PC-9 (cell line): Measurements from ENCODE around the gene ARL8B. TPM values are rescaled to one million over a fixed set of nuclear protein-coding genes. Genes with fewer than 3 reads are reported as not detected.

Source experiments
- BruUV-seq: library from RNA; stranded (reverse); fragments of 400-500 nt; replicated peaks from 2 replicates; lab custom pipeline; 2021; lab: Mats Ljungman, UMichigan
- CTCF ChIA-PET: fragments of 300-600 bp; sonication (Branson Sonifier 250); formaldehyde crosslinking; loops from one replicate; lab custom pipeline; 2022; ENCODE audit warnings: antibody characterized with exemption; lab: Charles Lee
- POLR2A ChIA-PET: fragments of 300-600 bp; sonication (Branson Sonifier 250); formaldehyde crosslinking; loops from one replicate; lab custom pipeline; 2022; ENCODE audit warnings: antibody characterized with exemption; ENCODE audit not compliant: unreplicated experiment; lab: Charles Lee
- DNase-seq, 2 experiments: peaks; one replicate each; pipeline versions ENCODE4 v3.0.0 to v3.0.0-alpha.2; 2015 to 2022; ENCODE audit warnings: mixed read lengths in 1 of 2
- H2AFZ ChIP-seq: fragments of 200-600 bp; sonication (generic); 2 replicates; pipeline ENCODE4 v1.8.1; 2017; ENCODE audit warnings: antibody characterized with exemption
- H3F3A ChIP-seq: fragments of 200-600 bp; sonication (generic); 2 replicates; pipeline ENCODE4 v1.8.1; 2017; ENCODE audit warnings: antibody characterized with exemption, mild to moderate bottlenecking, low read depth; ENCODE audit not compliant: insufficient read depth
- H3K27ac ChIP-seq: fragments of 200-600 bp; sonication (generic); 2 replicates; pipeline ENCODE4 v1.6.1; 2016; ENCODE audit warnings: mixed run types
- H3K27me3 ChIP-seq: fragments of 200-600 bp; sonication (generic); 2 replicates; pipeline ENCODE4 v1.6.1; 2016; ENCODE audit warnings: low read depth, mixed run types; ENCODE audit not compliant: insufficient read depth
- H3K36me3 ChIP-seq: fragments of 200-600 bp; sonication (generic); 2 replicates; pipeline ENCODE4 v1.6.1; 2016; ENCODE audit warnings: low read depth, mixed run types
- H3K4me1 ChIP-seq: fragments of 200-600 bp; sonication (generic); replicated peaks from 2 replicates; pipeline ENCODE4 v1.6.1; 2016; ENCODE audit warnings: mixed run types; ENCODE audit not compliant: insufficient read depth
- H3K4me2 ChIP-seq: fragments of 200-600 bp; sonication (generic); 2 replicates; pipeline ENCODE4 v1.6.1; 2017; ENCODE audit warnings: mixed run types
- H3K4me3 ChIP-seq: fragments of 200-600 bp; sonication (generic); 2 replicates; pipeline ENCODE4 v1.6.1; 2016; ENCODE audit warnings: mixed run types
- H3K79me2 ChIP-seq: fragments of 200-600 bp; sonication (generic); 2 replicates; pipeline ENCODE4 v1.6.1; 2017; ENCODE audit warnings: low read depth, mixed run types
- H3K9me2 ChIP-seq: fragments of 200-600 bp; sonication (generic); 2 replicates; pipeline ENCODE4 v1.8.1; 2017; ENCODE audit warnings: mild to moderate bottlenecking; ENCODE audit not compliant: insufficient read depth
- H3K9me3 ChIP-seq: fragments of 200-600 bp; sonication (generic); 2 replicates; pipeline ENCODE4 v1.8.1; 2016; ENCODE audit warnings: low read depth; ENCODE audit not compliant: insufficient read depth
- H4K20me1 ChIP-seq: fragments of 200-600 bp; sonication (generic); 2 replicates; pipeline ENCODE4 v1.8.1; 2017; ENCODE audit not compliant: insufficient read depth
- CTCF ChIP-seq: fragments of 200-600 bp; sonication (generic); conservative IDR thresholded peaks from 2 replicates; pipeline ENCODE4 v1.6.1; 2017; ENCODE audit warnings: mixed run types, antibody characterized with exemption, mild to moderate bottlenecking, moderate library complexity
- EZH2 ChIP-seq: fragments of 200-600 bp; sonication (generic); IDR thresholded peaks from 2 replicates; pipeline ENCODE4 v1.8.0; 2017; ENCODE audit warnings: antibody characterized with exemption, low read depth
- intact Hi-C: fragments of 100-400 bp; cut with micrococcal nuclease; formaldehyde crosslinking; loops from one replicate; pipeline ENCODE4 v1.10.0; 2022; ENCODE audit not compliant: unreplicated experiment
- total RNA-seq: library from RNA; stranded (reverse); gene quantifications from 2 replicates; pipeline ENCODE4 v1.2.3, GENCODE V29; 2021

Gene ARL8B
- total RNA-seq, 1 experiment from 2014 or later: 45.4 TPM

GRCh38 chr3:5187156-5187919 is 65.2 kb downstream of the ARL8B start, which contains the start of gene EDEM1:
Gene EDEM1 (plus strand): TSS chr3:5187707. CDS start chr3:5187806, 99 bp downstream.
- H2AFZ ChIP-seq: no peak within 1 kb of the TSS
- H3K36me3 ChIP-seq: no peaks in the 10 kb centered on the region
- no peak for TF ChIP-seq CTCF
- no peak for TF ChIP-seq EZH2
- peaks cover 22% of the 10 kb centered on the region for H3K4me1 ChIP-seq
- peak within 1 kb of the TSS; percentile 73 for H3K27ac ChIP-seq
- peak within 1 kb of the TSS; percentile 78 for H3K4me3 ChIP-seq
- no peaks in the 10 kb centered on the region for H3K9me3 ChIP-seq
- intact Hi-C loops: loop anchor here (2.0 to 5.0 kb wide), 2 partner anchors 65 to 210 kb away; partner anchors contain the start of genes ARL8B and BHLHE40
- ChIA-PET CTCF (interaction anchor here (0.6 to 1.4 kb wide), 2 partner anchors 9 to 10 kb away, joined by 3 read pairs; no protein-coding TSS in a partner anchor), POLR2A (interaction anchor here (0.6 kb wide), 2 partner anchors 98 to 208 kb away, joined by 6 to 7 read pairs; no protein-coding TSS in a partner anchor)
- DNase-seq: peak; percentile 73 to 98
- 0 out of 2 replicates have a peak, but pooled peaks cover 5% of the 10 kb centered on the region for H3F3A ChIP-seq
- H3K4me2 ChIP-seq: peak within 1 kb of the TSS; percentile 88
- H4K20me1 ChIP-seq: no peaks in the 10 kb centered on the region
- peaks cover 45% of the 10 kb centered on the region for H3K79me2 ChIP-seq
- BruUV-seq: no TSS peak
- H3K9me2 ChIP-seq: no peaks in the 10 kb centered on the region
- no peaks in the 10 kb centered on the region for H3K27me3 ChIP-seq

DNA sequence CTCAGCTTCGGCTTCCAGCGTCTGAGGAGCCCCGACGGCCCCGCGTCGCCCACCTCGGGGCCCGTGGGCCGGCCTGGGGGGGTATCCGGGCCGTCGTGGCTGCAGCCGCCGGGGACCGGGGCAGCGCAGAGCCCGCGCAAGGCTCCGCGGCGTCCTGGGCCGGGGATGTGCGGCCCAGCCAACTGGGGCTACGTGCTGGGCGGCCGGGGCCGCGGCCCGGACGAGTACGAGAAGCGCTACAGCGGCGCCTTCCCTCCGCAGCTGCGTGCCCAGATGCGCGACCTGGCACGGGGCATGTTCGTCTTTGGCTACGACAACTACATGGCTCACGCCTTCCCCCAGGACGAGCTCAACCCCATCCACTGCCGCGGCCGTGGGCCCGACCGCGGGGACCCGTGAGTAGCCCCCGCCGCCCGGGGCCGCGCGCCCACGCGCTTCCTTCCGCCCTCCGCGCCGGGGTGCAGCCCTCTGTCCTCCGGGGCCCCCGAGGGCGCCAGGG is 65.9 kb downstream of the ARL8B start:
- DNase-seq: no peak
- ChIA-PET CTCF (interaction anchor here (1.4 kb wide), 1 partner anchor 9 kb away, joined by 3 read pairs; no protein-coding TSS in a partner anchor), POLR2A (no interaction called here)
- Histone ChIP-seq H4K20me1 (no peaks in the 10 kb centered on the region), H3K9me2 (no peaks in the 10 kb centered on the region), H3K79me2 (peaks cover 51% of the 10 kb centered on the region), H3K4me3 (peak overlapping the region; percentile 78), H3K27ac (peak overlapping the region; percentile 61), H2AFZ (no peak overlapping the region), H3K27me3 (no peaks in the 10 kb centered on the region), H3K9me3 (no peaks in the 10 kb centered on the region), H3K36me3 (no peaks in the 10 kb centered on the region), H3K4me2 (peak overlapping the region; percentile 88), H3K4me1 (peaks cover 28% of the 10 kb centered on the region), H3F3A (0 out of 2 replicates have a peak, but pooled peaks cover 5% of the 10 kb centered on the region)
- BruUV-seq: no TSS peak
- intact Hi-C loops: loop anchor here (2.0 to 5.0 kb wide), 2 partner anchors 65 to 211 kb away; partner anchors contain the start of genes ARL8B and BHLHE40
- no peak for TF ChIP-seq CTCF
- TF ChIP-seq EZH2: no peak

DNA sequence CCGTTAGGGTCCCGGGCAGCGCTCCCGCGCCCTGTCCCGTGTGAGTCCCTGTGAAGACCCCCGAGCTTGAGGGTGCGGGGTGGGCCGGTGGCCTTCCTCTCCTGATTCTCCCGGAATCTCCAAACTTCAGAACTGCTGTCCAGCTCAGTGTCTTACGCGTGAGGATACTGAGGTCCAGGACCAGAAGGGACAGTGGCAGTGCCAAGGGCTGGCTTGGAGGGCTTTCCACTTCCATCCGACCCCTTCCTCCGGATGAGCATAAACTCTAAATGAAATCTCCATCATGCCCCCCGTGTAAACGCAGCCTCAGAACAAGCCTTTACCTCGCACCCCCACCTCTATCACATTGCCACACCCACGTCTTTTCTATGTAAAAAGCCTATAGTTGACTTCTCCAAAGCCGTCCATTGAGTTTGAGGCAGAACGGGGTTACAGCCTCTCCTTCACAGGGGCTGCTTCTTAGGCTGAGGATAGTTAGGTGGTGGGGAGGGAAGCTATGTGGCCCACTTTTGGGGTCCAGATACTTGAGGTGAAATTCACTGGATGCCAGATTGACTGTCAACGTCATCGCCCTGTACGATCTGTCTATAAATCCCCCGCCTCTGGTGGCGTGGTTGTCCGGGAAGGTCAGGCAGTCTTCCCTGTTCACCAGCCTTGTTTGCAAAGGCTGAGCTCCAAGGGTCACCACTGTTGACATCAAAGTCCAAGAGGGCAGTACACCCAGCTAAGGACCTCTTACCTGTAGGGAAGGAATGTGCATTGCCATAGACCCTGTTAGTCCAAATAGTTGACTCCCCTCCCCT is 66.5 kb downstream of the ARL8B start:
- H3F3A ChIP-seq: peaks cover 10% of the 10 kb centered on the region; the same call in 1 of the 2 replicates
- no peaks in the 10 kb centered on the region for H4K20me1 ChIP-seq
- H3K27ac ChIP-seq: peak overlapping the region; percentile 61
- H3K27me3 ChIP-seq: no peaks in the 10 kb centered on the region
- intact Hi-C loops: loop anchor here (5.0 kb wide), 1 partner anchor 211 kb away; the partner anchor contains the start of gene BHLHE40
- no peaks in the 10 kb centered on the region for H3K9me3 ChIP-seq
- H3K36me3 ChIP-seq: no peaks in the 10 kb centered on the region
- peak; percentile 30 to 48 for DNase-seq
- H3K4me3 ChIP-seq: peak overlapping the region; percentile 78
- BruUV-seq: TSS peak; percentile 42
- POLR2A ChIA-PET: interaction anchor here (0.6 to 0.7 kb wide), 2 partner anchors 172 to 664 kb away, joined by 7 to 8 read pairs; no protein-coding TSS in a partner anchor
- no peak overlapping the region for H2AFZ ChIP-seq
- CTCF ChIA-PET: interaction anchor here (1.4 kb wide), 1 partner anchor 8 kb away, joined by 3 read pairs; no protein-coding TSS in a partner anchor
- TF ChIP-seq CTCF (no peak), EZH2 (no peak)
- peaks cover 35% of the 10 kb centered on the region for H3K4me1 ChIP-seq
- peaks cover 58% of the 10 kb centered on the region for H3K79me2 ChIP-seq
- peak overlapping the region; percentile 88 for H3K4me2 ChIP-seq
- H3K9me2 ChIP-seq: no peaks in the 10 kb centered on the region
